Activated CD8-positive, alpha-beta T cell treated with anti-CD3 and anti-CD28 coated beads, Interleukin-2, amount 10 ng/mL, durations not matched to agents 7 days and 5 days (primary cell): ENCODE measurements around the gene SCO1. TPM values are rescaled to one million over a fixed set of nuclear protein-coding genes. Genes with fewer than 3 reads are reported as not detected.

Experiments
- ATAC-seq: fragments of 150-1000 bp; cut with Tn5 transposase; one replicate; pipeline ENCODE4 v1.10.0; 2021; ENCODE audit warnings: moderate library complexity
- CTCF ChIA-PET: fragments of 350-600 bp; sonication (Branson Sonifier 250); formaldehyde crosslinking; loops from one replicate; lab custom pipeline; 2021; ENCODE audit warnings: antibody characterized with exemption; lab: Charles Lee
- POLR2A ChIA-PET: fragments of 350-600 bp; sonication (Branson Sonifier 250); formaldehyde crosslinking; loops from one replicate; lab custom pipeline; 2021; ENCODE audit warnings: antibody characterized with exemption; lab: Charles Lee
- DNase-seq: peaks from one replicate; pipeline ENCODE4 v3.0.0-alpha.2; 2020
- H3K27ac Mint-ChIP-seq: one replicate; pipeline ENCODE4 v1.8.0; 2021; ENCODE audit warnings: mild to moderate bottlenecking, mixed read lengths
- H3K27me3 Mint-ChIP-seq: one replicate; pipeline ENCODE4 v1.8.0; 2021; ENCODE audit warnings: low read depth, mixed read lengths
- H3K36me3 Mint-ChIP-seq: one replicate; pipeline ENCODE4 v1.8.0; 2021; ENCODE audit warnings: low read depth, mixed read lengths
- H3K4me1 Mint-ChIP-seq: one replicate; pipeline ENCODE4 v1.8.0; 2021; ENCODE audit warnings: low read depth, mixed read lengths
- H3K4me3 Mint-ChIP-seq: one replicate; pipeline ENCODE4 v1.8.0; 2021; ENCODE audit warnings: mild to moderate bottlenecking, mixed read lengths
- H3K9me3 Mint-ChIP-seq: one replicate; pipeline ENCODE4 v1.8.0; 2022; ENCODE audit warnings: mixed read lengths; ENCODE audit not compliant: insufficient read depth
- total RNA-seq, 2 experiments: library from RNA; stranded (reverse); gene quantifications; one replicate each; pipeline ENCODE4 v1.2.3, GENCODE V29; 2021

The SCO1 gene
- total RNA-seq, 2 experiments from 2014 or later, result 25.8 to 28.0 TPM

GRCh38 chr17:10651927-10652326 is 45.4 kb downstream of the SCO1 start:
- ChIA-PET CTCF (no interaction called here), POLR2A (no interaction called here)
- H3K27me3 Mint-ChIP-seq, result no peaks in the 10 kb centered on the region
- H3K36me3 Mint-ChIP-seq, result no peaks in the 10 kb centered on the region
- no peak overlapping the region for H3K27ac Mint-ChIP-seq
- peaks cover 12% of the 10 kb centered on the region for H3K4me1 Mint-ChIP-seq
- no peak for ATAC-seq
- H3K4me3 Mint-ChIP-seq, result no peak overlapping the region
- no peak for DNase-seq
- H3K9me3 Mint-ChIP-seq, result no peaks in the 10 kb centered on the region

GRCh38 chr17:10649602-10650001 is 47.7 kb downstream of the SCO1 start:
- no peak overlapping the region for H3K4me3 Mint-ChIP-seq
- CTCF ChIA-PET, result interaction anchor here (0.6 to 1.6 kb wide), 3 partner anchors 34 to 195 kb away, joined by 3 to 4 read pairs (median 3); no protein-coding TSS in a partner anchor

GRCh38 chr17:10648956-10649355 is 48.4 kb downstream of the SCO1 start:
- Mint-ChIP-seq H3K4me3 (no peak overlapping the region), H3K9me3 (no peaks in the 10 kb centered on the region), H3K27me3 (no peaks in the 10 kb centered on the region), H3K36me3 (no peaks in the 10 kb centered on the region), H3K27ac (no peak overlapping the region), H3K4me1 (peaks cover 10% of the 10 kb centered on the region)
- DNase-seq, result no peak
- POLR2A ChIA-PET, result no interaction called here
- CTCF ChIA-PET, result interaction anchor here (0.6 kb wide), 1 partner anchor 196 kb away, joined by 3 read pairs; no protein-coding TSS in a partner anchor
- no peak for ATAC-seq

More at GRCh38 chr17:10649602-10650001, 47.7 kb downstream of the SCO1 start:
- Mint-ChIP-seq H3K9me3 (no peaks in the 10 kb centered on the region), H3K27ac (no peak overlapping the region), H3K36me3 (no peaks in the 10 kb centered on the region), H3K4me1 (peaks cover 12% of the 10 kb centered on the region), H3K27me3 (no peaks in the 10 kb centered on the region)
- ATAC-seq, result no peak
- POLR2A ChIA-PET, result no interaction called here
- DNase-seq, result no peak

- DNase-seq (no peak), ATAC-seq (no peak)
- peaks cover 7% of the 10 kb centered on the region for H3K4me1 Mint-ChIP-seq
- H3K27me3 Mint-ChIP-seq, result no peaks in the 10 kb centered on the region
- ChIA-PET CTCF (interaction anchor here (4.8 kb wide), 1 partner anchor 36 kb away, joined by 44 read pairs; no protein-coding TSS in a partner anchor), POLR2A (no interaction called here)
- no peaks in the 10 kb centered on the region for H3K36me3 Mint-ChIP-seq
- H3K4me3 Mint-ChIP-seq, result no peak overlapping the region
- no peaks in the 10 kb centered on the region for H3K9me3 Mint-ChIP-seq
- no peak overlapping the region for H3K27ac Mint-ChIP-seq
These were observed 49.0 kb downstream of the SCO1 start for GRCh38 chr17:10648381-10648780.

GRCh38 chr17:10646392-10646990 is 50.8 kb downstream of the SCO1 start:
- CTCF ChIA-PET, result interaction anchor here (0.6 to 4.8 kb wide), 37 partner anchors 9 to 498 kb away, joined by 3 to 76 read pairs (median 6); no protein-coding TSS in a partner anchor
- H3K9me3 Mint-ChIP-seq, result no peaks in the 10 kb centered on the region
- DNase-seq (peak; percentile 80), ATAC-seq (peak; percentile 63)
- H3K36me3 Mint-ChIP-seq, result no peaks in the 10 kb centered on the region
- POLR2A ChIA-PET, result interaction anchor here (0.5 kb wide), 1 partner anchor 165 kb away, joined by 3 read pairs; no protein-coding TSS in a partner anchor
- no peaks in the 10 kb centered on the region for H3K27me3 Mint-ChIP-seq
- H3K27ac Mint-ChIP-seq, result no peak overlapping the region
- no peaks in the 10 kb centered on the region for H3K4me1 Mint-ChIP-seq
- H3K4me3 Mint-ChIP-seq, result no peak overlapping the region

- peaks cover 3% of the 10 kb centered on the region for H3K4me1 Mint-ChIP-seq
- POLR2A ChIA-PET, result no interaction called here
- CTCF ChIA-PET, result interaction anchor here (2.0 to 5.9 kb wide), 2 partner anchors 11 to 22 kb away, joined by 8 to 41 read pairs; no protein-coding TSS in a partner anchor
- no peaks in the 10 kb centered on the region for H3K27me3 Mint-ChIP-seq
- no peaks in the 10 kb centered on the region for H3K9me3 Mint-ChIP-seq
- DNase-seq (no peak), ATAC-seq (no peak)
- no peak overlapping the region for H3K27ac Mint-ChIP-seq
- peaks cover 3% of the 10 kb centered on the region for H3K36me3 Mint-ChIP-seq
- no peak overlapping the region for H3K4me3 Mint-ChIP-seq
These were observed 56.9 kb downstream of the SCO1 start for GRCh38 chr17:10640475-10640874.

GRCh38 chr17:10638151-10638550 is 59.2 kb downstream of the SCO1 start:
- H3K4me1 Mint-ChIP-seq, result peaks cover 3% of the 10 kb centered on the region
- ChIA-PET CTCF (interaction anchor here (1.3 to 5.9 kb wide), 3 partner anchors 8 to 21 kb away, joined by 4 to 41 read pairs (median 31); no protein-coding TSS in a partner anchor), POLR2A (no interaction called here)
- no peak overlapping the region for H3K27ac Mint-ChIP-seq
- peaks cover 7% of the 10 kb centered on the region for H3K36me3 Mint-ChIP-seq
- H3K9me3 Mint-ChIP-seq, result no peaks in the 10 kb centered on the region
- H3K4me3 Mint-ChIP-seq, result no peak overlapping the region
- no peaks in the 10 kb centered on the region for H3K27me3 Mint-ChIP-seq
- DNase-seq, result no peak
- ATAC-seq, result no peak

GRCh38 chr17:10635290-10635689 is 62.0 kb downstream of the SCO1 start:
- CTCF ChIA-PET, result interaction anchor here (0.7 to 5.2 kb wide), 3 partner anchors 10 to 21 kb away, joined by 3 to 31 read pairs (median 6); no protein-coding TSS in a partner anchor
- no peak for ATAC-seq
- Mint-ChIP-seq H3K4me3 (no peak overlapping the region), H3K4me1 (peaks cover 3% of the 10 kb centered on the region), H3K9me3 (no peaks in the 10 kb centered on the region), H3K36me3 (peaks cover 9% of the 10 kb centered on the region), H3K27ac (no peak overlapping the region), H3K27me3 (no peaks in the 10 kb centered on the region)
- no peak for DNase-seq
- POLR2A ChIA-PET, result no interaction called here

GRCh38 chr17:10633738-10634379 is 63.5 kb downstream of the SCO1 start:
- Mint-ChIP-seq H3K9me3 (no peaks in the 10 kb centered on the region), H3K4me1 (peaks cover 3% of the 10 kb centered on the region), H3K4me3 (no peak overlapping the region), H3K27ac (no peak overlapping the region), H3K27me3 (no peaks in the 10 kb centered on the region), H3K36me3 (peaks cover 14% of the 10 kb centered on the region)
- DNase-seq (no peak), ATAC-seq (no peak)
- CTCF ChIA-PET, result interaction anchor here (1.5 to 9.3 kb wide), 3 partner anchors 12 to 210 kb away, joined by 5 to 80 read pairs (median 31); no protein-coding TSS in a partner anchor
- POLR2A ChIA-PET, result no interaction called here

- H3K27ac Mint-ChIP-seq, result no peak overlapping the region
These were observed 65.6 kb downstream of the SCO1 start for GRCh38 chr17:10631701-10632100.

GRCh38 chr17:10631048-10631700 is 66.2 kb downstream of the SCO1 start:
- H3K27ac Mint-ChIP-seq, result no peak overlapping the region
- no peaks in the 10 kb centered on the region for H3K27me3 Mint-ChIP-seq
- H3K4me3 Mint-ChIP-seq, result no peak overlapping the region
- DNase-seq (peak; percentile 28), ATAC-seq (no peak)
- POLR2A ChIA-PET, result no interaction called here
- H3K4me1 Mint-ChIP-seq, result peaks cover 3% of the 10 kb centered on the region
- CTCF ChIA-PET, result interaction anchor here (0.6 to 9.3 kb wide), 16 partner anchors 9 to 514 kb away, joined by 3 to 80 read pairs (median 4); no protein-coding TSS in a partner anchor
- peaks cover 14% of the 10 kb centered on the region for H3K36me3 Mint-ChIP-seq
- no peaks in the 10 kb centered on the region for H3K9me3 Mint-ChIP-seq

More at GRCh38 chr17:10631701-10632100, 65.6 kb downstream of the SCO1 start:
- DNase-seq (no peak), ATAC-seq (no peak)
- Mint-ChIP-seq H3K4me3 (no peak overlapping the region), H3K9me3 (no peaks in the 10 kb centered on the region), H3K4me1 (peaks cover 3% of the 10 kb centered on the region), H3K36me3 (peaks cover 14% of the 10 kb centered on the region), H3K27me3 (no peaks in the 10 kb centered on the region)
- ChIA-PET CTCF (interaction anchor here (1.5 to 9.3 kb wide), 10 partner anchors 9 to 513 kb away, joined by 3 to 80 read pairs (median 6); no protein-coding TSS in a partner anchor), POLR2A (no interaction called here)
